KMS-11 (cell line): ENCODE data around the gene LCE3A.

Experiments
- H2AFZ ChIP-seq: fragments of 200-600 bp; sonication (generic); 2 replicates; pipeline ENCODE4 v1.6.1; 2016; ENCODE audit warnings: antibody characterized with exemption, mixed run types, low read depth
- H3K27ac ChIP-seq: fragments of 200-600 bp; sonication (generic); 2 replicates; pipeline ENCODE4 v1.6.1; 2016; ENCODE audit warnings: mild to moderate bottlenecking, mixed run types
- H3K27me3 ChIP-seq: fragments of 200-600 bp; sonication (generic); 2 replicates; pipeline ENCODE4 v1.6.1; 2017; ENCODE audit warnings: mild to moderate bottlenecking, low read depth, mixed run types, moderate library complexity; ENCODE audit not compliant: insufficient read depth
- H3K36me3 ChIP-seq: fragments of 200-600 bp; sonication (generic); 2 replicates; pipeline ENCODE4 v1.6.1; 2017; ENCODE audit warnings: mild to moderate bottlenecking, mixed run types; ENCODE audit not compliant: insufficient read depth
- H3K4me1 ChIP-seq: fragments of 200-600 bp; sonication (generic); 2 replicates; pipeline ENCODE4 v1.6.1; 2016; ENCODE audit warnings: mild to moderate bottlenecking, low read depth, mixed run types; ENCODE audit not compliant: poor library complexity, severe bottlenecking
- H3K4me2 ChIP-seq: fragments of 200-600 bp; sonication (generic); 2 replicates; pipeline ENCODE4 v1.7.0; 2016; ENCODE audit warnings: mild to moderate bottlenecking, mixed run types
- H3K4me3 ChIP-seq: fragments of 200-600 bp; sonication (generic); IDR thresholded peaks from 2 replicates; pipeline ENCODE4 v1.6.1; 2017; ENCODE audit warnings: low read depth, low read length, mixed read lengths; ENCODE audit not compliant: insufficient read depth
- H3K79me2 ChIP-seq: fragments of 200-600 bp; sonication (generic); 2 replicates; pipeline ENCODE4 v1.6.1; 2016; ENCODE audit warnings: low read depth, mixed run types; ENCODE audit not compliant: insufficient read depth
- H3K9ac ChIP-seq: fragments of 200-600 bp; sonication (generic); 2 replicates; pipeline ENCODE4 v1.6.1; 2016; ENCODE audit warnings: mild to moderate bottlenecking, mixed run types
- H4K20me1 ChIP-seq: fragments of 200-600 bp; sonication (generic); 2 replicates; pipeline ENCODE4 v1.6.1; 2016; ENCODE audit warnings: mild to moderate bottlenecking, mixed run types; ENCODE audit not compliant: insufficient read depth
- CTCF ChIP-seq: fragments of 200-600 bp; sonication (generic); conservative IDR thresholded peaks from 2 replicates; pipeline ENCODE4 v1.6.1; 2017; ENCODE audit warnings: low read depth, mild to moderate bottlenecking, antibody characterized with exemption, low read length, moderate library complexity, mixed read lengths

Gene LCE3A

DNA sequence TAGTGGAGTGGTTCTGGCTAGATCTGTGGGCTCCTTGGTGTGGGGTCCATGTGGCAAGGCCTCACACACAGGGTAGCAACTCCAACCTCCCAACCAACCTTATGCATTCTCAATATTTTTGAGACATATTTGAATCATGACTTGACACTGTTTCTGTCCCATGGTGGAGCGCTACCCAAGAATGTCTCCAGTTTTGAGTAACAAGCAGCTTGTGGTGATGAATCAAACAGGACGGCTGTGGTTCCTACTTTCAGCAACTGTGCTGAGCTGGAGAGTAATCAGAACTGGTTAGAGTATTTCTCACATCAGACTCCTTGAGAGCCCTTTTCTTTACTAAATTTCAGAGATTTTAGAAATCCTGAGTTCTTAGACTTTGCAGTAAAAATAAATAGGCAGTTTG lies 45.7 kb downstream of the LCE3A start:
- TF ChIP-seq CTCF, result no peak
- H3K79me2 ChIP-seq, result no peaks in the 10 kb centered on the region
- H4K20me1 ChIP-seq, result no peaks in the 10 kb centered on the region
- no peak overlapping the region for H3K9ac ChIP-seq
- no peak overlapping the region for H3K4me2 ChIP-seq
- H3K4me3 ChIP-seq, result no peak overlapping the region
- H3K27ac ChIP-seq, result no peak overlapping the region
- no peaks in the 10 kb centered on the region for H3K27me3 ChIP-seq
- H3K36me3 ChIP-seq, result no peaks in the 10 kb centered on the region
- H2AFZ ChIP-seq, result no peak overlapping the region
- no peaks in the 10 kb centered on the region for H3K4me1 ChIP-seq
